GM23338 (cell line): ENCODE measurements around the gene ERO1B. TPM values are rescaled to one million over a fixed set of nuclear protein-coding genes. Genes with fewer than 3 reads are reported as not detected.

Experiments
- ATAC-seq: fragments of 200-7000 bp; cut with Tn5 transposase; 3 replicates; pipeline ENCODE4 v1.9.1; 2020
- DNase-seq: peaks from one replicate; pipeline ENCODE4 v3.0.0-alpha.2; 2015; ENCODE audit warnings: low spot score
- H2AFZ ChIP-seq: fragments of 200-600 bp; sonication (generic); 2 replicates; pipeline ENCODE4 v1.8.0; 2016; ENCODE audit warnings: antibody characterized with exemption, mild to moderate bottlenecking, moderate library complexity
- H3F3A ChIP-seq: fragments of 200-600 bp; sonication (generic); replicated peaks from 2 replicates; pipeline ENCODE4 v1.8.0; 2017; ENCODE audit warnings: antibody characterized with exemption, mixed run types, low read depth
- H3K27ac ChIP-seq: fragments of 200-600 bp; sonication (generic); 2 replicates; pipeline ENCODE4 v1.6.1; 2016; ENCODE audit warnings: low read depth
- H3K27me3 ChIP-seq: fragments of 200-600 bp; sonication (generic); 2 replicates; pipeline ENCODE4 v1.8.0; 2016; ENCODE audit warnings: mild to moderate bottlenecking, mixed run types, moderate library complexity; ENCODE audit not compliant: insufficient read depth
- H3K36me3 ChIP-seq: fragments of 200-600 bp; sonication (generic); 2 replicates; pipeline ENCODE4 v1.8.0; 2016; ENCODE audit warnings: mild to moderate bottlenecking; ENCODE audit not compliant: insufficient read depth
- H3K4me1 ChIP-seq: fragments of 200-600 bp; sonication (generic); 2 replicates; pipeline ENCODE4 v1.8.0; 2016; ENCODE audit warnings: mild to moderate bottlenecking, moderate library complexity; ENCODE audit not compliant: insufficient read depth
- H3K4me2 ChIP-seq: fragments of 200-600 bp; sonication (generic); 2 replicates; pipeline ENCODE4 v1.7.1; 2017; ENCODE audit warnings: mixed run types
- H3K4me3 ChIP-seq: fragments of 200-600 bp; sonication (generic); 2 replicates; pipeline ENCODE4 v1.6.1; 2016; ENCODE audit warnings: mixed run types
- H3K79me2 ChIP-seq: fragments of 200-600 bp; sonication (generic); replicated peaks from 2 replicates; pipeline ENCODE4 v1.8.0; 2017; ENCODE audit warnings: mild to moderate bottlenecking; ENCODE audit not compliant: insufficient read depth
- H3K9me2 ChIP-seq: fragments of 200-600 bp; sonication (generic); 2 replicates; pipeline ENCODE4 v1.8.0; 2017; ENCODE audit not compliant: insufficient read depth
- H4K20me1 ChIP-seq: fragments of 200-600 bp; sonication (generic); replicated peaks from 2 replicates; pipeline ENCODE4 v1.8.0; 2017; ENCODE audit warnings: mild to moderate bottlenecking; ENCODE audit not compliant: insufficient read depth
- H3K27ac Mint-ChIP-seq: 2 replicates; pipeline ENCODE4 v1.8.0; 2020; ENCODE audit warnings: inconsistent platforms, mild to moderate bottlenecking, moderate library complexity, mixed read lengths
- H3K27me3 Mint-ChIP-seq: 3 replicates; pipeline ENCODE4 v1.8.0; 2022; ENCODE audit warnings: low read depth, mild to moderate bottlenecking, moderate library complexity, mixed read lengths, inconsistent platforms; ENCODE audit not compliant: insufficient read depth, poor library complexity
- H3K36me3 Mint-ChIP-seq: 3 replicates; pipeline ENCODE4 v1.8.0; 2021; ENCODE audit warnings: low read depth, mild to moderate bottlenecking, inconsistent platforms, moderate library complexity, mixed read lengths
- H3K4me1 Mint-ChIP-seq: 3 replicates; pipeline ENCODE4 v1.8.0; 2020; ENCODE audit warnings: mild to moderate bottlenecking, inconsistent platforms, mixed read lengths
- H3K4me3 Mint-ChIP-seq: 3 replicates; pipeline ENCODE4 v1.8.0; 2021; ENCODE audit warnings: moderate library complexity, mild to moderate bottlenecking, inconsistent platforms, mixed read lengths
- H3K9me3 Mint-ChIP-seq: 3 replicates; pipeline ENCODE4 v1.8.0; 2020; ENCODE audit warnings: moderate library complexity, mild to moderate bottlenecking, inconsistent platforms, mixed read lengths
- CREB1 ChIP-seq: fragments of 250-450 bp; sonication (Bioruptor Pico); IDR thresholded peaks from 2 replicates; pipeline ENCODE4 v1.5.0; 2020; ENCODE audit warnings: low read depth, mild to moderate bottlenecking, moderate library complexity
- EZH2 ChIP-seq: fragments of 200-600 bp; sonication (generic); IDR thresholded peaks from one replicate; pipeline ENCODE4 v1.8.0; 2017; ENCODE audit warnings: antibody characterized with exemption, mild to moderate bottlenecking, low read depth; ENCODE audit not compliant: unreplicated experiment
- JUNB ChIP-seq: IDR thresholded peaks from one replicate; pipeline ENCODE4 v1.6.1; 2016; ENCODE audit warnings: antibody characterized with exemption; ENCODE audit not compliant: unreplicated experiment
- NANOG ChIP-seq: IDR thresholded peaks from 2 replicates; pipeline ENCODE4 v1.6.1; 2016; ENCODE audit warnings: antibody characterized with exemption, borderline replicate concordance
- POLR2AphosphoS5 ChIP-seq: IDR thresholded peaks from 2 replicates; pipeline ENCODE4 v1.6.1; 2016; ENCODE audit warnings: antibody characterized with exemption, low read depth
- STAT1 ChIP-seq: IDR thresholded peaks from one replicate; pipeline ENCODE4 v1.6.1; 2016; ENCODE audit warnings: antibody characterized with exemption; ENCODE audit not compliant: unreplicated experiment
- ZNF331 ChIP-seq: fragments of 250-450 bp; sonication (Bioruptor Pico); IDR thresholded peaks from 2 replicates; pipeline ENCODE4 v1.5.0; 2020; ENCODE audit warnings: low read depth, mild to moderate bottlenecking, moderate library complexity
- polyA plus RNA-seq: library from polyadenylated mRNA; unstranded; fragments of >200 nt; fragmentation: Nextera tagmentation; extraction: Ambion mirVana; gene quantifications from 2 replicates; pipeline ENCODE4 v1.2.1, GENCODE V29; 2016
- total RNA-seq: library from RNA; depleted of rRNA; stranded (reverse); fragments of >200 nt; shearing (Covaris generic); gene quantifications from 2 replicates; pipeline ENCODE4 v1.2.3, GENCODE V29; 2014
- TF ChIP-seq, protein P1 (sequence below): fragments of 250-450 bp; sonication (Bioruptor Pico); IDR thresholded peaks from 2 replicates; pipeline ENCODE4 v1.5.0; 2020; ENCODE audit warnings: mild to moderate bottlenecking, moderate library complexity
- TF ChIP-seq, protein P2 (sequence below): IDR thresholded peaks from one replicate; pipeline ENCODE4 v1.6.1; 2018; ENCODE audit warnings: antibody characterized with exemption; ENCODE audit not compliant: unreplicated experiment

ERO1B gene
- total and polyA plus RNA-seq, 2 experiments from 2014 or later, result 2.4 to 3.6 TPM

DNA sequence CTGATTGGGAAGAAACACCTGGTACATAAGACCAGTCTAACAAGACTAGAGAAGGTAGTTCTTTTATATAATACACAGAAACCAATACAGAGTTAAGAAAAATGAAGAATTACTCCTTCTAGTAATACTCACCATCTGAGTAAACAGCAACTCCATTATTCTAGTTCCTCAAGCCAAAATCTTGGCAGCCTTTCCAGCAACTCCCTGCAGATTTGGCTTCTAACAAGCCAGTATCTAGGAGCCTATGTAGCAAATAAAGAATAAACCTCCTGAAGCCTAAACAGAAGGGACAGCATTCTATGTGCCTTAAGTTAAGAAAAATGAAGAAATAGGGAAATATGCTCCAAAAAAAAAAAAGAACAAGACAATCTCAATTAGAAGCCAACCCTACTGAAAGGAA, 24.5 kb downstream of the ERO1B start:
- H3K9me3 Mint-ChIP-seq, result peaks cover 25% of the 10 kb centered on the region
- H4K20me1 ChIP-seq, result no peaks in the 10 kb centered on the region
- peaks cover 24% of the 10 kb centered on the region for H3K36me3 Mint-ChIP-seq
- H3K27ac Mint-ChIP-seq, result no peak overlapping the region
- H3F3A ChIP-seq, result no peaks in the 10 kb centered on the region
- H3K9me2 ChIP-seq, result no peaks in the 10 kb centered on the region
- no peaks in the 10 kb centered on the region for H3K27me3 Mint-ChIP-seq
- H3K4me1 Mint-ChIP-seq, result no peaks in the 10 kb centered on the region
- TF ChIP-seq EZH2, result no peak
- TF ChIP-seq, protein P1, sequence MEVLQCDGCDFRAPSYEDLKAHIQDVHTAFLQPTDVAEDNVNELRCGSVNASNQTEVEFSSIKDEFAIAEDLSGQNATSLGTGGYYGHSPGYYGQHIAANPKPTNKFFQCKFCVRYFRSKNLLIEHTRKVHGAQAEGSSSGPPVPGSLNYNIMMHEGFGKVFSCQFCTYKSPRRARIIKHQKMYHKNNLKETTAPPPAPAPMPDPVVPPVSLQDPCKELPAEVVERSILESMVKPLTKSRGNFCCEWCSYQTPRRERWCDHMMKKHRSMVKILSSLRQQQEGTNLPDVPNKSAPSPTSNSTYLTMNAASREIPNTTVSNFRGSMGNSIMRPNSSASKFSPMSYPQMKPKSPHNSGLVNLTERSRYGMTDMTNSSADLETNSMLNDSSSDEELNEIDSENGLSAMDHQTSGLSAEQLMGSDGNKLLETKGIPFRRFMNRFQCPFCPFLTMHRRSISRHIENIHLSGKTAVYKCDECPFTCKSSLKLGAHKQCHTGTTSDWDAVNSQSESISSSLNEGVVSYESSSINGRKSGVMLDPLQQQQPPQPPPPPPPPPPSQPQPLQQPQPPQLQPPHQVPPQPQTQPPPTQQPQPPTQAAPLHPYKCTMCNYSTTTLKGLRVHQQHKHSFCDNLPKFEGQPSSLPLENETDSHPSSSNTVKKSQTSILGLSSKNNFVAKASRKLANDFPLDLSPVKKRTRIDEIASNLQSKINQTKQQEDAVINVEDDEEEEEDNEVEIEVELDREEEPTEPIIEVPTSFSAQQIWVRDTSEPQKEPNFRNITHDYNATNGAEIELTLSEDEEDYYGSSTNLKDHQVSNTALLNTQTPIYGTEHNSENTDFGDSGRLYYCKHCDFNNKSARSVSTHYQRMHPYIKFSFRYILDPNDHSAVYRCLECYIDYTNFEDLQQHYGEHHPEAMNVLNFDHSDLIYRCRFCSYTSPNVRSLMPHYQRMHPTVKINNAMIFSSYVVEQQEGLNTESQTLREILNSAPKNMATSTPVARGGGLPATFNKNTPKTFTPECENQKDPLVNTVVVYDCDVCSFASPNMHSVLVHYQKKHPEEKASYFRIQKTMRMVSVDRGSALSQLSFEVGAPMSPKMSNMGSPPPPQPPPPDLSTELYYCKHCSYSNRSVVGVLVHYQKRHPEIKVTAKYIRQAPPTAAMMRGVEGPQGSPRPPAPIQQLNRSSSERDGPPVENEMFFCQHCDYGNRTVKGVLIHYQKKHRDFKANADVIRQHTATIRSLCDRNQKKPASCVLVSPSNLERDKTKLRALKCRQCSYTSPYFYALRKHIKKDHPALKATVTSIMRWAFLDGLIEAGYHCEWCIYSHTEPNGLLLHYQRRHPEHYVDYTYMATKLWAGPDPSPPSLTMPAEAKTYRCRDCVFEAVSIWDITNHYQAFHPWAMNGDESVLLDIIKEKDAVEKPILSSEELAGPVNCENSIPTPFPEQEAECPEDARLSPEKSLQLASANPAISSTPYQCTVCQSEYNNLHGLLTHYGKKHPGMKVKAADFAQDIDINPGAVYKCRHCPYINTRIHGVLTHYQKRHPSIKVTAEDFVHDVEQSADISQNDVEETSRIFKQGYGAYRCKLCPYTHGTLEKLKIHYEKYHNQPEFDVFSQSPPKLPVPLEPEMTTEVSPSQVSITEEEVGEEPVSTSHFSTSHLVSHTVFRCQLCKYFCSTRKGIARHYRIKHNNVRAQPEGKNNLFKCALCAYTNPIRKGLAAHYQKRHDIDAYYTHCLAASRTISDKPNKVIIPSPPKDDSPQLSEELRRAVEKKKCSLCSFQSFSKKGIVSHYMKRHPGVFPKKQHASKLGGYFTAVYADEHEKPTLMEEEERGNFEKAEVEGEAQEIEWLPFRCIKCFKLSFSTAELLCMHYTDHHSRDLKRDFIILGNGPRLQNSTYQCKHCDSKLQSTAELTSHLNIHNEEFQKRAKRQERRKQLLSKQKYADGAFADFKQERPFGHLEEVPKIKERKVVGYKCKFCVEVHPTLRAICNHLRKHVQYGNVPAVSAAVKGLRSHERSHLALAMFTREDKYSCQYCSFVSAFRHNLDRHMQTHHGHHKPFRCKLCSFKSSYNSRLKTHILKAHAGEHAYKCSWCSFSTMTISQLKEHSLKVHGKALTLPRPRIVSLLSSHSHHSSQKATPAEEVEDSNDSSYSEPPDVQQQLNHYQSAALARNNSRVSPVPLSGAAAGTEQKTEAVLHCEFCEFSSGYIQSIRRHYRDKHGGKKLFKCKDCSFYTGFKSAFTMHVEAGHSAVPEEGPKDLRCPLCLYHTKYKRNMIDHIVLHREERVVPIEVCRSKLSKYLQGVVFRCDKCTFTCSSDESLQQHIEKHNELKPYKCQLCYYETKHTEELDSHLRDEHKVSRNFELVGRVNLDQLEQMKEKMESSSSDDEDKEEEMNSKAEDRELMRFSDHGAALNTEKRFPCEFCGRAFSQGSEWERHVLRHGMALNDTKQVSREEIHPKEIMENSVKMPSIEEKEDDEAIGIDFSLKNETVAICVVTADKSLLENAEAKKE (CRISPR knock-in tag), result no peak
- TF ChIP-seq NANOG, result no peak
- TF ChIP-seq ZNF331, result no peak
- peaks cover 2% of the 10 kb centered on the region; the same call in 1 of the 2 replicates for H3K36me3 ChIP-seq
- no peaks in the 10 kb centered on the region for H3K27me3 ChIP-seq
- H3K4me2 ChIP-seq, result no peak overlapping the region
- no peak overlapping the region for H2AFZ ChIP-seq
- H3K4me1 ChIP-seq, result no peaks in the 10 kb centered on the region
- DNase-seq (no peak), ATAC-seq (no peak)
- no peak overlapping the region for H3K4me3 ChIP-seq
- no peaks in the 10 kb centered on the region for H3K79me2 ChIP-seq
- H3K27ac ChIP-seq, result no peak overlapping the region
- H3K4me3 Mint-ChIP-seq, result no peak overlapping the region

GRCh38 chr1:236253918-236254637, 27.7 kb downstream of the ERO1B start:
- ATAC-seq, result no peak
- no peaks in the 10 kb centered on the region for H4K20me1 ChIP-seq
- Mint-ChIP-seq H3K27me3 (no peaks in the 10 kb centered on the region), H3K9me3 (peaks cover 14% of the 10 kb centered on the region), H3K4me1 (no peaks in the 10 kb centered on the region), H3K4me3 (no peak overlapping the region), H3K27ac (no peak overlapping the region), H3K36me3 (peaks cover 11% of the 10 kb centered on the region)
- no peak overlapping the region for H3K4me3 ChIP-seq
- H3F3A ChIP-seq, result no peaks in the 10 kb centered on the region
- H3K79me2 ChIP-seq, result no peaks in the 10 kb centered on the region
- no peak for DNase-seq
- no peak overlapping the region for H2AFZ ChIP-seq
- H3K9me2 ChIP-seq, result no peaks in the 10 kb centered on the region
- H3K27ac ChIP-seq, result no peak overlapping the region
- H3K27me3 ChIP-seq, result no peaks in the 10 kb centered on the region
- H3K36me3 ChIP-seq, result peaks cover 2% of the 10 kb centered on the region; the same call in 1 of the 2 replicates
- no peak overlapping the region for H3K4me2 ChIP-seq
- no peaks in the 10 kb centered on the region for H3K4me1 ChIP-seq
- TF ChIP-seq EZH2, result no peak
- TF ChIP-seq STAT1, result no peak
- TF ChIP-seq, protein P2, sequence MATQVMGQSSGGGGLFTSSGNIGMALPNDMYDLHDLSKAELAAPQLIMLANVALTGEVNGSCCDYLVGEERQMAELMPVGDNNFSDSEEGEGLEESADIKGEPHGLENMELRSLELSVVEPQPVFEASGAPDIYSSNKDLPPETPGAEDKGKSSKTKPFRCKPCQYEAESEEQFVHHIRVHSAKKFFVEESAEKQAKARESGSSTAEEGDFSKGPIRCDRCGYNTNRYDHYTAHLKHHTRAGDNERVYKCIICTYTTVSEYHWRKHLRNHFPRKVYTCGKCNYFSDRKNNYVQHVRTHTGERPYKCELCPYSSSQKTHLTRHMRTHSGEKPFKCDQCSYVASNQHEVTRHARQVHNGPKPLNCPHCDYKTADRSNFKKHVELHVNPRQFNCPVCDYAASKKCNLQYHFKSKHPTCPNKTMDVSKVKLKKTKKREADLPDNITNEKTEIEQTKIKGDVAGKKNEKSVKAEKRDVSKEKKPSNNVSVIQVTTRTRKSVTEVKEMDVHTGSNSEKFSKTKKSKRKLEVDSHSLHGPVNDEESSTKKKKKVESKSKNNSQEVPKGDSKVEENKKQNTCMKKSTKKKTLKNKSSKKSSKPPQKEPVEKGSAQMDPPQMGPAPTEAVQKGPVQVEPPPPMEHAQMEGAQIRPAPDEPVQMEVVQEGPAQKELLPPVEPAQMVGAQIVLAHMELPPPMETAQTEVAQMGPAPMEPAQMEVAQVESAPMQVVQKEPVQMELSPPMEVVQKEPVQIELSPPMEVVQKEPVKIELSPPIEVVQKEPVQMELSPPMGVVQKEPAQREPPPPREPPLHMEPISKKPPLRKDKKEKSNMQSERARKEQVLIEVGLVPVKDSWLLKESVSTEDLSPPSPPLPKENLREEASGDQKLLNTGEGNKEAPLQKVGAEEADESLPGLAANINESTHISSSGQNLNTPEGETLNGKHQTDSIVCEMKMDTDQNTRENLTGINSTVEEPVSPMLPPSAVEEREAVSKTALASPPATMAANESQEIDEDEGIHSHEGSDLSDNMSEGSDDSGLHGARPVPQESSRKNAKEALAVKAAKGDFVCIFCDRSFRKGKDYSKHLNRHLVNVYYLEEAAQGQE, result no peak
- no peak for TF ChIP-seq POLR2AphosphoS5
- TF ChIP-seq CREB1 (CRISPR knock-in tag), result no peak
- TF ChIP-seq ZNF331, result no peak
- TF ChIP-seq JUNB, result no peak
